DND-41 (cell line): ENCODE results near the gene TMEM59L.
A peak's percentile ranks its signal among the peaks of the same experiment; 100 is the strongest.

ENCODE experiments used
- ATAC-seq: fragments of 200-7000 bp; cut with Tn5 transposase; 3 replicates; pipeline ENCODE4 v1.9.1; 2021; ENCODE audit warnings: low read depth; ENCODE audit not compliant: insufficient read depth
- DNase-seq: peaks from one replicate; pipeline ENCODE4 v3.0.0-alpha.2; 2020
- H2AFZ ChIP-seq: 2 replicates; pipeline ENCODE4 v1.6.0; 2012; ENCODE audit warnings: low read depth, low read length
- H3K27ac ChIP-seq: 2 replicates; pipeline ENCODE4 v1.5.1; 2012; ENCODE audit warnings: low read length, inconsistent platforms
- H3K27me3 ChIP-seq: fragments of 200-600 bp; sonication (generic); 2 replicates; pipeline ENCODE4 v1.6.0; 2012; ENCODE audit warnings: low read length, mild to moderate bottlenecking, inconsistent platforms; ENCODE audit not compliant: insufficient read depth, poor library complexity
- H3K36me3 ChIP-seq: 2 replicates; pipeline ENCODE4 v1.5.1; 2012; ENCODE audit warnings: low read length, inconsistent platforms; ENCODE audit not compliant: insufficient read depth
- H3K4me1 ChIP-seq: 2 replicates; pipeline ENCODE4 v1.5.1; 2012; ENCODE audit warnings: mild to moderate bottlenecking, low read length; ENCODE audit not compliant: insufficient read depth
- H3K4me2 ChIP-seq: 2 replicates; pipeline ENCODE4 v1.6.0; 2012; ENCODE audit warnings: mild to moderate bottlenecking, moderate library complexity, low read length, inconsistent platforms; ENCODE audit not compliant: insufficient read depth
- H3K4me3 ChIP-seq, 2 experiments: fragments of 200-600 bp in 1 of 2; shearing (Covaris generic) in 1 of 2; 2 replicates each; pipeline ENCODE4 v1.5.1; 2012 to 2016; ENCODE audit warnings: inconsistent platforms in 2 of 2, low read length in 2 of 2, mild to moderate bottlenecking in 2 of 2, low read depth in 1 of 2, moderate library complexity in 1 of 2
- H3K79me2 ChIP-seq: 2 replicates; pipeline ENCODE4 v1.6.0; 2012; ENCODE audit warnings: low read length, inconsistent platforms; ENCODE audit not compliant: insufficient read depth
- H3K9ac ChIP-seq: 2 replicates; pipeline ENCODE4 v1.6.0; 2012; ENCODE audit warnings: low read depth, mild to moderate bottlenecking, inconsistent platforms, low read length, moderate library complexity
- H3K9me3 ChIP-seq: 2 replicates; pipeline ENCODE4 v1.5.1; 2012; ENCODE audit warnings: low read length, moderate library complexity, mild to moderate bottlenecking, inconsistent platforms; ENCODE audit not compliant: insufficient read depth, severe bottlenecking
- H4K20me1 ChIP-seq: 2 replicates; pipeline ENCODE4 v1.6.0; 2012; ENCODE audit warnings: low read length; ENCODE audit not compliant: insufficient read depth
- EZH2 ChIP-seq: IDR thresholded peaks from 3 replicates; pipeline ENCODE4 v1.6.1; 2012; ENCODE audit warnings: borderline replicate concordance, low read depth, mild to moderate bottlenecking, moderate library complexity, low read length, inconsistent platforms; ENCODE audit not compliant: severe bottlenecking
- TF ChIP-seq, protein P1 (sequence below): IDR thresholded peaks from 2 replicates; pipeline ENCODE4 v1.5.1; 2012; ENCODE audit warnings: borderline replicate concordance, low read length, moderate library complexity, mild to moderate bottlenecking; ENCODE audit not compliant: poor library complexity, severe bottlenecking; ENCODE audit errors: extremely low read depth

TMEM59L gene

DNA sequence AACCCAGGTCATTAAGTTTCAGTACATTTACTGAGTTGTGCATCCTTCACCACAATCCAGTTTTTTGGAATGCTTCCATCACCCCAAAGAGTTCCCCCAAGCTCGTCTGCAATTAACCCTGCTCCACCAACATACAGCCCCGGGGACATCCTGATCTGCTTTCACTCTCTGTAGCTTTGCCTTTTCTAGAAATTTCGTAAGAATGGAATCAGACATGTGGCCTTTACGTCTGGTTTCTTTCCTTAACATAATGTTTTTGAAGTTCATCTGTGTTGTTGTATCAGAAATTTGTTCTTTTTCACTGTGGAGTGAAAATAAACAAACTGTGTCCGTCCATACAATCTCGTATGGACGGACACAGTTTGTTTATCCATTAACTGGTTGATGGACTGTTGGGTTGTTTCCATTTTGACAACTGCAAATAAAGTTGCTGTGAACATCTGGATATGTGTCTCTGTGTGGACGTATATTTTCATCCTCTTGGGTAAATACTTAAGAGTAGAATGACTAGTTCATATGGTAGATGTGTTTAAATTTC is 27.1 kb downstream of the TMEM59L start:
- Histone ChIP-seq H3K36me3 (peaks cover 3% of the 10 kb centered on the region; the same call in 1 of the 2 replicates), H2AFZ (no peak overlapping the region), H4K20me1 (peaks cover 30% of the 10 kb centered on the region), H3K79me2 (peaks cover 70% of the 10 kb centered on the region), H3K4me2 (no peak overlapping the region; the same call in 1 of the 2 replicates), H3K9me3 (no peaks in the 10 kb centered on the region), H3K27ac (no peak overlapping the region), H3K4me3 (no peak overlapping the region), H3K9ac (no peak overlapping the region), H3K27me3 (no peaks in the 10 kb centered on the region), H3K4me1 (peaks cover 28% of the 10 kb centered on the region)
- DNase-seq (no peak), ATAC-seq (no peak)
- no peak for TF ChIP-seq EZH2
- TF ChIP-seq, protein P1, sequence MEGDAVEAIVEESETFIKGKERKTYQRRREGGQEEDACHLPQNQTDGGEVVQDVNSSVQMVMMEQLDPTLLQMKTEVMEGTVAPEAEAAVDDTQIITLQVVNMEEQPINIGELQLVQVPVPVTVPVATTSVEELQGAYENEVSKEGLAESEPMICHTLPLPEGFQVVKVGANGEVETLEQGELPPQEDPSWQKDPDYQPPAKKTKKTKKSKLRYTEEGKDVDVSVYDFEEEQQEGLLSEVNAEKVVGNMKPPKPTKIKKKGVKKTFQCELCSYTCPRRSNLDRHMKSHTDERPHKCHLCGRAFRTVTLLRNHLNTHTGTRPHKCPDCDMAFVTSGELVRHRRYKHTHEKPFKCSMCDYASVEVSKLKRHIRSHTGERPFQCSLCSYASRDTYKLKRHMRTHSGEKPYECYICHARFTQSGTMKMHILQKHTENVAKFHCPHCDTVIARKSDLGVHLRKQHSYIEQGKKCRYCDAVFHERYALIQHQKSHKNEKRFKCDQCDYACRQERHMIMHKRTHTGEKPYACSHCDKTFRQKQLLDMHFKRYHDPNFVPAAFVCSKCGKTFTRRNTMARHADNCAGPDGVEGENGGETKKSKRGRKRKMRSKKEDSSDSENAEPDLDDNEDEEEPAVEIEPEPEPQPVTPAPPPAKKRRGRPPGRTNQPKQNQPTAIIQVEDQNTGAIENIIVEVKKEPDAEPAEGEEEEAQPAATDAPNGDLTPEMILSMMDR: no peak

DNA sequence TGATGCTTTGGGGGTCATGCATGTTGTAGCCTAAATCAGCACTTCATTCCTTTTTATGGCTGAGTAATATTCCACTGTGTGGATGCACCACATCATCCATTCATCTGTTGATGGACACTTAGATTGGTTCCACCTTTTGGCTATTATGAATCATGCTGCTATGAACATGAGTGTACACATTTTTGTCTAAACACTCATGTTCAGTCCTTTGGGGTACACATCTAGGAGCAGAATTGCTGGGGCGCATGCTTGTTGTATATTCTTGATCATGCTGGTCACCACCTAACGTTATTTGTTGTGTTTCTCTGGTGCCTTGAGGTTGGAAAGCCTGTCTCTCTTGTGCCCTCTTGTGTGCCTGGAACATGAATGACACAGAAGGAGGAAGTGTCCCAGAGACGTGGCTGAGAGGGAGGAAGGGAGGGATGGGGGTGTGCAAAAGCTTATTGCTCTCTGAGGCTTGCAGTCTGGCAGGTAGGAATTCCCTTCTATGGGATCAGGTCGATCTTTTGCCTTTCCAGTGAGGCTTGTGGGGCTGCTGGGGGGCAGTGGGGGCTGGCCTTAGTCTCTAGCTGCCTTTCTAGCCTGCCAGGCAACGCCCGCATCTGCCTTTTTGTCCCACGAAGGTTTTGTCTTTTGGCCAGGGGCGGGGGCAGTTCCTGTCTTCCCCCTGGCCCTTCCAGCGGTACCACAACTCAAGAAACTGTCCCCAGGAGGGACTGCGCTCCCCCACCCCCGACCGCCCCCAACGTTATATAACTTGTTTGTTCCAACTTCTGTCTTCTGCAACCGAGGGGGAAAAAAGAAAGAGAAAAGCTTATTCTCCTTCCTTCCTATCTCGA is 31.7 kb downstream of the TMEM59L start:
- Histone ChIP-seq H3K27ac (no peak overlapping the region), H3K4me1 (no peaks in the 10 kb centered on the region; the same call in 1 of the 2 replicates), H4K20me1 (peaks cover 60% of the 10 kb centered on the region), H3K36me3 (no peaks in the 10 kb centered on the region; the same call in 1 of the 2 replicates), H3K4me3 (no peak overlapping the region), H3K4me2 (no peak overlapping the region), H3K9ac (no peak overlapping the region), H2AFZ (no peak overlapping the region), H3K9me3 (no peaks in the 10 kb centered on the region), H3K27me3 (no peaks in the 10 kb centered on the region), H3K79me2 (peaks cover 90% of the 10 kb centered on the region)
- DNase-seq (no peak), ATAC-seq (no peak)
- TF ChIP-seq, protein P1: peak; percentile 40
- TF ChIP-seq EZH2: no peak

DNA sequence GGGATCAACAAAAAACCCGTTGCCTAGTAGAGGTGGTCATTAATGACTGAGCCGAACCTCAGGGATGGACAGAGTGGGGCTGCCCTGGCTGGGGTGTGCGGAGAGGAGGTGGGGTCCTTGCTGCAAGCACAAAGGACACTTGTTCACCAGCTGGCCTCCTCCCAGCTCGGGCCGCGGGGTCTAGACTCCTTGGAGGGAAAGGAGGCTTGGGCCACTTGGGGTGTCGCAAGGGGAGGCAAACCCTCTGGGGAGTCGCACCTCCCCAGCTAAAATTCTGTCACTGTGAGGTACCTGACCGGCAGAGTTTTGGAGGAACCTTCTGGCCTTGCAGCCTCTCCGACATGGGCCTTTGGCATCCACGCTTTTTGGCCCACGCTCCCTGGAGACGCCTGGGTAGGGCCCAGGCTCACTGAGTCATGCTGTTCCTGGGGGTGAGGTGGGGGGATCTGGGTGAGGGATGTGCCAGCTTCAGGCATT is 32.4 kb downstream of the TMEM59L start:
- Histone ChIP-seq H4K20me1 (peaks cover 58% of the 10 kb centered on the region), H3K9ac (no peak overlapping the region), H3K27me3 (no peaks in the 10 kb centered on the region), H3K27ac (no peak overlapping the region), H3K9me3 (no peaks in the 10 kb centered on the region), H3K79me2 (peaks cover 87% of the 10 kb centered on the region), H3K4me1 (no peaks in the 10 kb centered on the region), H3K36me3 (peaks cover 5% of the 10 kb centered on the region), H3K4me2 (no peak overlapping the region), H3K4me3 (no peak overlapping the region), H2AFZ (no peak overlapping the region)
- DNase-seq (no peak), ATAC-seq (no peak)
- TF ChIP-seq, protein P1: no peak
